Measurements from ENCODE around the gene ICAM5.

DNA sequence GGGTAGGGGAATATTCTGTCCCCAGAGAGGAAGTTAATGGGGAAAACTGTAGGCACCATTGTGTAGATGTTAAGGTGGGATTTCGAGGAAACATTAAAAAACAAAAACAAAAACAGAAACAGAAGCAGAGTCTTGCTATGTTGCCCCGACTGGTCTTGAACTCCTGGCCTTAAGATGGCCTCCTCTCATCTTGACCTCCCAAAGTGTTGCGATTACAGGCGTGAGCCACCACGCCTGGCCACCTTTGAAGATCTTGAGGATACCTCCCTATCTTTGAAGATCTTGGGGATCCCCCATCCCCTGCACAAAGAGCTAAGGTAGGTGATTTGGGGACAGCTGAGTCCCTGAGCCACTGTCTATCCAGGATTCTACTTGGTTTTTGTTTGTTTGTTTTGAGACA lies 50.2 kb downstream of the ICAM5 start:
- TF ChIP-seq, protein P1, sequence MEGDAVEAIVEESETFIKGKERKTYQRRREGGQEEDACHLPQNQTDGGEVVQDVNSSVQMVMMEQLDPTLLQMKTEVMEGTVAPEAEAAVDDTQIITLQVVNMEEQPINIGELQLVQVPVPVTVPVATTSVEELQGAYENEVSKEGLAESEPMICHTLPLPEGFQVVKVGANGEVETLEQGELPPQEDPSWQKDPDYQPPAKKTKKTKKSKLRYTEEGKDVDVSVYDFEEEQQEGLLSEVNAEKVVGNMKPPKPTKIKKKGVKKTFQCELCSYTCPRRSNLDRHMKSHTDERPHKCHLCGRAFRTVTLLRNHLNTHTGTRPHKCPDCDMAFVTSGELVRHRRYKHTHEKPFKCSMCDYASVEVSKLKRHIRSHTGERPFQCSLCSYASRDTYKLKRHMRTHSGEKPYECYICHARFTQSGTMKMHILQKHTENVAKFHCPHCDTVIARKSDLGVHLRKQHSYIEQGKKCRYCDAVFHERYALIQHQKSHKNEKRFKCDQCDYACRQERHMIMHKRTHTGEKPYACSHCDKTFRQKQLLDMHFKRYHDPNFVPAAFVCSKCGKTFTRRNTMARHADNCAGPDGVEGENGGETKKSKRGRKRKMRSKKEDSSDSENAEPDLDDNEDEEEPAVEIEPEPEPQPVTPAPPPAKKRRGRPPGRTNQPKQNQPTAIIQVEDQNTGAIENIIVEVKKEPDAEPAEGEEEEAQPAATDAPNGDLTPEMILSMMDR (IDR thresholded peaks at IDR 0.05): no peak
- no peak for TF ChIP-seq POLR2A (IDR thresholded peaks at IDR 0.05)

Measured in prostate gland (tissue), 2 donors.